CD4-positive, alpha-beta T cell treated with Interleukin-4 for 4 hours (primary cell): ENCODE results near the gene TLX3.
"Not testable (repeated sequence)": the region's sequence is repeated elsewhere in the genome, so short reads cannot be mapped to it uniquely, and the experiment has no call there.

Experiments
- DNase-seq: peaks from one replicate; pipeline ENCODE4 v3.0.0-alpha.2; 2020

Gene TLX3

GRCh38 chr5:171308453-171309275, at the start of gene TLX3:
TSS of gene TLX3 (plus strand) at chr5:171309248. CDS start at chr5:171309366, 118 bp downstream.
- DNase-seq, result no peak

GRCh38 chr5:171261361-171261760, 47.7 kb upstream of the TLX3 start:
- DNase-seq, result no peak

GRCh38 chr5:171261904-171262303, 47.1 kb upstream of the TLX3 start:
- DNase-seq, result no peak

- DNase-seq, result no peak
These were observed 45.9 kb upstream of the TLX3 start for GRCh38 chr5:171263181-171263580.

GRCh38 chr5:171264843-171265242, 44.2 kb upstream of the TLX3 start:
- DNase-seq, result peak; percentile 15

- DNase-seq, result no peak
These were observed 40.1 kb upstream of the TLX3 start for GRCh38 chr5:171268700-171269620.

GRCh38 chr5:171269717-171270116, 39.3 kb upstream of the TLX3 start:
- DNase-seq, result no peak

GRCh38 chr5:171270136-171270535, 38.9 kb upstream of the TLX3 start:
- no peak for DNase-seq

GRCh38 chr5:171271798-171272197, 37.2 kb upstream of the TLX3 start:
- DNase-seq, result no peak

GRCh38 chr5:171272996-171273970, 35.8 kb upstream of the TLX3 start:
- DNase-seq, result no peak

- DNase-seq, result no peak
These were observed 33.1 kb upstream of the TLX3 start for GRCh38 chr5:171275841-171276544.

GRCh38 chr5:171283753-171284152, 25.3 kb upstream of the TLX3 start:
- no peak for DNase-seq

- no peak for DNase-seq
These were observed 23.6 kb upstream of the TLX3 start for GRCh38 chr5:171285465-171285864.

- no peak for DNase-seq
These were observed 21.0 kb upstream of the TLX3 start for GRCh38 chr5:171288066-171288465.

- no peak for DNase-seq
These were observed 17.7 kb upstream of the TLX3 start for GRCh38 chr5:171291371-171291770.

GRCh38 chr5:171295299-171295698, 13.7 kb upstream of the TLX3 start:
- no peak for DNase-seq

GRCh38 chr5:171295801-171296200, 13.2 kb upstream of the TLX3 start:
- DNase-seq, result no peak

GRCh38 chr5:171297941-171298340, 11.1 kb upstream of the TLX3 start:
- DNase-seq, result not testable (repeated sequence)

GRCh38 chr5:171299228-171299627, 9.8 kb upstream of the TLX3 start:
- DNase-seq, result no peak

- DNase-seq, result no peak
These were observed 9.2 kb upstream of the TLX3 start for GRCh38 chr5:171299851-171300250.

- no peak for DNase-seq
These were observed 8.7 kb upstream of the TLX3 start for GRCh38 chr5:171300358-171300757.

- DNase-seq, result no peak
These were observed 2.9 kb upstream of the TLX3 start for GRCh38 chr5:171306166-171306565.
